HG02943 (cell line): ENCODE measurements around the gene TUBB3.
"Not testable (repeated sequence)": the region's sequence is repeated elsewhere in the genome, so short reads cannot be mapped to it uniquely, and the experiment has no call there.

Experiments
- ATAC-seq: cut with Tn5 transposase; IDR thresholded peaks from one replicate; pipeline ENCODE4 v1.9.1; 2021; ENCODE audit warnings: mild to moderate bottlenecking, low read depth, moderate library complexity; ENCODE audit not compliant: unreplicated experiment

Gene TUBB3

GRCh38 chr16:89899879-89900481, 23.2 kb upstream of the TUBB3 start:
- ATAC-seq: no peak

GRCh38 chr16:89900885-89901284, 22.3 kb upstream of the TUBB3 start:
- no peak for ATAC-seq

GRCh38 chr16:89902980-89903379, 20.2 kb upstream of the TUBB3 start:
- ATAC-seq: no peak

DNA sequence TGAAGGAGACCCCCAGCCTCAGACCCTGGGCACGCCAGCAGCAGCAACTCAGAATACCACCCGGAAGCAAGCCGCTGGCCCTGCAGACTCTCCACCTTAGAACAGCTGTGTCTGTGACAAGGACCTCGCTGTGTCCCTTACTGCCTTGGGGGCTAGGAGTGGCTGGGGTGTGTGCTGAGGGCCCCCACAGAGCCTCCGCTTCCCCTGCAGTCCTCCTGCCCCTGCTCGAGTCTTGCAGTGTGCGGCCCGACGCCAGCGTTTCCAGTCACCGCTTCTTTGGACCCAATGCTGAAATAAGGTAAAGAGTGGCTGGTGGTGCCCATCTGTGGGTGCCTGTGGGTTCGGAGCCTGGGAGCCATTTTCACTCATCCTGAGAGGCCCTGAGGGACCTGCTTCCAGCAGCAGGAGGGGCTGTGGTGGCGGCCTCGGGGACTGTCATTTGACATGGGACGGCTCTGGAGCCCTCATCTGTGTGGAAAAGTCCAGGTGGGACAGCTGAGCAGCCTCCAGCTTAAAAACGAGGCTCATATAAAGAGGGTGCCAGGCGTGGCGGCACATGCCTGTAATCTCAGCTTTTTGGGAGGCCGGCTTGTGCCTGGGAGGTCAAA, 19.1 kb upstream of the TUBB3 start:
- no peak for ATAC-seq

GRCh38 chr16:89904606-89905510, 18.3 kb upstream of the TUBB3 start:
- no peak for ATAC-seq

DNA sequence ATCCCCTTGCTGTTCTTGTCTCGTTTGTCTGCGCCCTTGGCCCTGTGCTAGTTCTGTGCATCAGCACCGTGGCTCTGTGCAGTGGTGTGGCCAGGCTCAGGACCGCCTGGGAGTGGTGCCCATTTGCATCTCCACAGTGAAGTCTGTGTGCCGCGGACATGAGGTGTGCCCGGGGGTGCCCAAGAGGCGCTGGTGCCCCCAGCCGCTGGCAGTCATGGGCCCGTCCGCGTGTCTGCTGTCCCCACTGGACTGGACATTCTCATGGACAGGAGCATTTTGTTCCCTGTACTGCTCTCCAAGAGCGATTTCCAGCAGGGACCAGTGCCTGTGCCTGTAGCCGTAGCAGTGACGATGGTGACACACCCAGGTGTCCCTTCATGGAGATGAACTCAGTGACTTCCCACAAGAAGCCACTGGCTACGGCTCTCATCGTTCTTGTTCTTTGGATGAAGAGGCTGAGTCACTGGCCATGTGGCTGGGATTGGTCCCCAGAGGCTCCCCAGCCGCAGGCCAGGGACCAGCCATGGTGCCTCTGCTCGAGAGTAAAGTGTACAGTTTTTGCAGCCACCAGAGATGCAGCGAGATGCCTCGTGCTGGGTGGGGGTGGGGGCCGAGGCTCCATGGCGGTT, 17.5 kb upstream of the TUBB3 start:
- ATAC-seq: no peak

DNA sequence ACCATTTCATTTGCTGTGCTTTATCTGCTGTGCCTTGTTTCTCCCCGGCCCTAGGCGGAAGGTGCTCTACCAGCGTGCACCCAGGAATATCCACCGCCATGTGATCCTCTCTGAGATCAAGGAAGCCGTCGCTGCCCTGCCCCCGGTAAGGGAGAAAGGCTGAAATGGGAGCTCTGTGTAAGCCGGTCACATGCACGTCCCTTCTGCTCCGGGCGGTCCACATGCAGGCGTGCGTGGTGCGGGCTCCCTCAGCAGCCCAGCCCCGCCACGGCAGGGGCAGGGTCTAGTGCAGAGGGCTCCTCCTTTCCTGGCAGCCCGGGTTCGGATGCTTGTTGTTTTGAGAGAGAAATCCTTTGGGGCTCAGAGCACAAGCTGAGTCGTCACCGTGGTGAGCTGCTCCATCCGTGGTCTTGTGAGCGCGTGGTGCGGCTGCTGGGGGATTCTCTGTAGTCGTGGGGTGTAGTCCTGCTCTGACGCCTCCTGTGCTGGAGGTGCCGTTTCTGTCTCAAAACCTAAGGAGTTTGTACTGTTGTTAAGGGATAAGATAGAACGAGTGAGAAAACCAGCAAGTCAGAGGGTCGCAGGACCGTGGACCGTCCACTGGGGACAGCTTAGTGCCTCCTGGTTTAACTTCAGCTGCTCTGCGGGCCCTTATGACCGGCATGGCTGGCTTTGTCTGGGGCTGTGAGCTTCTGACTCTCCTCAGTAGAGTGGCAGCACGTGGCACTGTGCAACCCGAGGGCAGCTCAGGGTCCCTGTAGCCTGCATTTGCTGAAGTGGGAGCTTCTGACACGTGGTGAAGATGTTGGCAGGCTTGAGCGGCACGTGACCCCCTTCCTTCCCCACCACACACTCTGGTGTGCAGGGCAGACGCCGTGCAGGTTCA, 16.8 kb upstream of the TUBB3 start:
- ATAC-seq: no peak

DNA sequence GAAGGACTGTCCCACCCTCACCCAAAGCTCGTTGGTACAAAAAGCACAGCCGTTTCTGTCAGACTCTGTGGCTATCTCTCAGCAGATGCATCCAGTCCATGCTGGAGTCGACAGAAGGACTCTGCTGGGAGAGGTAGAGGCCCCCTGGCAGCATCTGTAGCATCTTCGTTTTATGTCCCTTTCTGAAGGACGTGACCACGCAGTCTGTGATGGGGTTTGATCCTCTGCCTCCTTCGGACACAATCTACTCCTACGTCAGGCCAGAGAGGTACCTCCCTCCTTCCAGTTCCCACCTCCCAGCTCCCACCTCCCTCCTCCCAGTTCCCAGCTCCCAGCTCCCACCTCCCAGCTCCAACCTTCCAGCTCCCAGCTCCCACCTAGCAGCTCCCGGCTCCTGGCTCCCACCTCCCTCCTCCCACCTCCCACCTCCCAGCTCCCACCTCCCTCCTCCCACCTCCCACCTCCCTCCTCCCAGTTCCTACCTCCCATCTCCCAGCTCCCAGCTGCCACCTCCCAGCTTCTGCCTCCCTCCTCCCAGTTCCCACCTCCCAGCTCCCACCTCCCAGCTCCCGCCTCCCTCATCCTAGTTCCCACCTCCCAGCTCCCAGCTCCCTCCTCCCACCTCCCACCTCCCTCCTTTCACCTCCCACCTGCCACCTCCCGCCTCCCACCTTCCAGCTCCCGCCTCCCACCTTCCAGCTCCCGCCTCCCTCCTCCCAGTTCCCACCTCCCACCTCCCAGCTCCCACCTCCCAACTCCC, 15.9 kb upstream of the TUBB3 start:
- no peak for ATAC-seq

DNA sequence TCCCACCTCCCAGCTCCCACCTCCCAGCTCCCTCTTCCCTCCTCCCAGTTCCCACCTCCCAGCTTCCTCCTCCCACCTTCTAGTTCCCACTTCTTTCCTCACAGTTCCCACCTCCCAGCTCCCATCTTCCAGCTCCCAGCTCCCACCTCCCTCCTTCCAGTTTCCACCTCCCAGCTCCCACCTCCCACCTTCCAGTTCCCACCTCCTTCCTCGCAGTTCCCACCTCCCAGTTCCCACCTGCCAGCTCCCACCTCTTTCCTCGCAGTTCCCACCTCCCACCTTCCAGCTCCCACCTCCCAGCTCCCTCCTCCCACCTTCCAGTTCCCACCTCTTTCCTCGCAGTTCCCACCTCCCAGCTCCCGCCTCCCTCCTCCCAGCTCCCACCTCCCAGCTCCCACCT, 14.9 kb upstream of the TUBB3 start:
- ATAC-seq: no peak

DNA sequence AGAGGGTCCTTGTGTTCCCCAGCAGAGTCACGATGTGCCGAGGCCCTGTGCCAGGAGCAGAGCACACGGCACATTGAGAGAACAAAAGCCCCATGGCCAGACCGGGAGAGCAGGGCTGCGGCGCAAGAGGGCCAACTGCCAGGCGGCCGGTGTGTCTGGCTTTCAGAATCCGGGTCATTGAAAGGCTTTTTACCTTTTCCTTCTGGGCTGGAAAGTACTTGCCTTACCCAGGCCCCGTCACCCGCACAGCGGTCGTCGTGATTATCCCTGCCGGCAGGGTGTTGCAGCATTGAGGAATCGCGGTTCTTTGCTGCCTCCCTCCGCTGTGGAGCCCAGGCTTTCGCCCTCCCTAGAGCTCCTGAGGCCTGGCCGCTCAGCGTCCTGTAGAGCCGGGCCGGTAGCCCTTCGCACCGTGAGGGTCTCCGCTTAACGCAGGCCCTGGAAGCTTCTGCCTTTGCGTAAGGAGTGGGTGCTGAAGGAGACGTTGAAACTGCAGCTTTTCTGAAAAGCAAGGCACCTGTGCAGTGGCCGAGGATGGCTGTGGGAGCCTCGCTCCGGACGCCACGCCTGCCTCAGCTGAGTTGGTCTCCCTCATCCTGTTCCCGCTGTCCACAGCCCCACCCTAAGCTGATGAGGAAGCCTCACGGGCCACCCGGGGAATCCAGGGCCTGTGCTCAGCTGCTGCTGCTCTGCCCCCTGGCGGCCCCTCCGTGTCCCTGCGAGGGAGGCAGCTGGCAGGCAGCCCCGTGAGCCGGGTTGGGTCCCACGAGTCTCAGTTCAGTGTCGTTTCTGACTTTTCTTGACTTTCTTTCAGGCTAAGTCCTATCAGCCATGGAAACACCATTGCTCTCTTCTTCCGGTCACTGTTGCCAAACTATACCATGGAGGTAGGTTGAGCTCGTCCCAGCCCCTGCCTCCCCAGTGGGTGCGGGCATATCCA, 13.1 kb upstream of the TUBB3 start:
- no peak for ATAC-seq

- ATAC-seq: no peak
Observed at GRCh38 chr16:89910717-89911354, 12.3 kb upstream of the TUBB3 start.

GRCh38 chr16:89911375-89911774, 11.8 kb upstream of the TUBB3 start:
- no peak for ATAC-seq

DNA sequence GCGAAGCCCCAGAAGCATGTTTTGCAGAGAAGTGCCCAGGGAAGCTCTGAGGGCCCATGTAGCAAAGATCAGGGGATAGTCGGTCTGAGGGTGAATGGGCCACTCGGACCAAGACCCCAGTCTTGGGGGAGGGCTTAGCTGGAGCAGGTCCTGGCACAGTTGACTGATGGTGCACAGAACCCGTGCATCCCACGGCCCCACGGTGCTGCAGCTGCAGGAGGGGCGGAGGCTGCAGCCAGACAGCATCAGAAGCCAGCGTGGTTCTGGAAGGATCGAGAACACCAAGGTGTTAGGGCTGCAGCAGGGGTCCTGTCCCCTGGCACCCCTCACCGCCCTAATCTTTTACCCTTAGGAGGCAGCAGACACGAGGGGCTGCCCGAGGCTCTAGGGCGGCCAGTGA, 11.0 kb upstream of the TUBB3 start:
- no peak for ATAC-seq

DNA sequence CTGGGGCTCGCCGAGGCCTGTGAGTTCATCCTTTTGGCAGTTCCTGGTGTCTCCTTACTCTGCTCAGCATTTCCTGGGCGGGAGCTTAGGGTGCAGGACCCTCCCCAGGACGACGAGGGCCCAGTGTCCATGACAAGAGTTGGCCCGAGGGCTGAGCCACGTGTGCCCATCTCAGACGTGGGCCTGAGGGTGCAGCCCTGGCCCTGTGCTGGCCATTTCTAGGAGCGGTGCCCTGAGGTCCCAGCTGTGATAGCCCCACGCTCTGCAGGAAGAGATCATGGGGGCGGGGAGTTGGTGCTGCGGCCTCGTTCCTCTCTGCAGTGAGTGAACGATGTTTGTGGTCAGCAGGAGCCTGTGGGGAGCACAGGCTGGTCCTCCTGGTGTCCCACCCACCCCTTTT, 10.5 kb upstream of the TUBB3 start:
- no peak for ATAC-seq

GRCh38 chr16:89913408-89914387, 9.4 kb upstream of the TUBB3 start:
- ATAC-seq: no peak

DNA sequence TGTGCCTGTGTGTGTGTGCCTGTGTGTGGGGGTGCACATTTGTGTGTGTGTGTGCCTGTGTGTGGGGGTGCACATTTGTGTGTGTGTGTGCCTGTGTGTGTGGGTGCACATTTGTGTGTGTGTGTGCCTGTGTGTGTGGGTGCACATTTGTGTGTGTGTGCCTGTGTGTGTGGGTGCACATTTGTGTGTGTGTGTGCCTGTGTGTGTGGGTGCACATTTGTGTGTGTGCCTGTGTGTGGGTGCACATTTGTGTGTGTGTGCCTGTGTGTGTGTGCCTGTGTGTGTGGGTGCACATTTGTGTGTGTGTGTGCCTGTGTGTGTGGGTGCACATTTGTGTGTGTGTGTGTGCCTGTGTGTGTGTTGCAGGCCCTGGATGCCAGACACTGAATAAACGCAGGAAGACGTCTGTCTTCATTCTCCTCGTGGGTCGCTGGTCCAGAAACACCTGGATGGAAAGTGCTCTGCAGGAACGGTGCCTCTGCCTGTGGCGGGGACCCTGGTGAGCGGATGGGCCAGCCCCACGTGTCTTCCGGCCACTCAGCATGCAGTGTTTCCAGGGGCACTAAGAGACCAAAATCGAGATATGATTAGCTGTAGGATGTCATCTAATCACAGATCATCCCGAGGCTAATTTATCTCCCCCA, 8.4 kb upstream of the TUBB3 start:
- not testable (repeated sequence) for ATAC-seq
